ENCODE measurements around the gene ADARB2. TPM values are rescaled to one million over a fixed set of nuclear protein-coding genes. Genes with fewer than 3 reads are reported as not detected.

The ADARB2 gene
- total RNA-seq, 4 donors from 2014 or later, result 0.32 to 1.6 (median 0.80) TPM

DNA sequence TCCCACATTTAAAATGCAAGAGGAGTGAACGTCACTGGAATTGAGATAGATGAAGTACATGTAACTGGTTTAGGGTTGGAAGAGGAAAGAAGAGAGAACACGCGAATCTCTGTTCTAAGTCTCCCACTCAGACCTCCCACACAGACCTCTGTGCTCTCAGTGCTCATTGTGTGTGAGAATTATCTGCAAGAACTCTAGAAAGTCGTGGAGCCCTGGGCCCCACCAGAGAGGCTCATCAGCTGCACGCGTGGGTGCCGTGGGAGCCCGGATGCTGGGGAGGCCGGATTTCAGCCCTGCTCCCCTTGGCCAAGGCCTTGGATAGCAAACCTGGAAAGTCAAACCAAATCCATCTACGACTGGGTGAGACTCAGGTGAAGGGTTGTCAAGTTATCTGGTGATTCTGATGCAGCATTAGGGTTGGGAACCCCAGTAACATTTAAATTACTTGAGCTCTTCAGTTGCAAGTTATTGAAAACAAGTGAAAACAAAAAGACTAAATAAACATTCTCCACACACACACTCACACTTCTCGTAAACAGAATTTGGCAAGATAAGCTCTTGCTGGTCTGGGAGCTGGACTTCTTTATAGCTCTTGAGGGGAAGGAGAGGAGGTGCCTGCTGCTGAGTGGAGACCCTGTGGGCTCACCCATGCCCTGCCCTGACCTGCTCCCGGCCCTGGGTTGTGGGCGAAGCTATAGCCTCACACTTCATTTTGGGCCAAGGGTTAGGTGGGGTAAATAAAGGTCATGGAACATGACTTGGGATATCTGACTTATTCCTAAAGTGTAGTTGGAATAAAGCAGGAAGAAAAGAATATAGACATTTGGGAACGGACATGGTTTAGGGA lies 250.3 kb downstream of the ADARB2 start:
- Histone ChIP-seq H3K27me3 (no peaks in the 10 kb centered on the region), H3K4me3 (no peak overlapping the region), H3K36me3 (no peaks in the 10 kb centered on the region), H3K9me3 (no peaks in the 10 kb centered on the region), H3K27ac (no peak overlapping the region), H3K4me1 (no peaks in the 10 kb centered on the region)
- DNase-seq (ENCODE audit: low spot score in 2 of 2), result no peak
- WGBS, result 89% methylated on average over 14 of the region's 14 CpGs
- no peak for TF ChIP-seq POLR2AphosphoS5 (IDR thresholded peaks at IDR 0.05)
- TF ChIP-seq, protein P1, sequence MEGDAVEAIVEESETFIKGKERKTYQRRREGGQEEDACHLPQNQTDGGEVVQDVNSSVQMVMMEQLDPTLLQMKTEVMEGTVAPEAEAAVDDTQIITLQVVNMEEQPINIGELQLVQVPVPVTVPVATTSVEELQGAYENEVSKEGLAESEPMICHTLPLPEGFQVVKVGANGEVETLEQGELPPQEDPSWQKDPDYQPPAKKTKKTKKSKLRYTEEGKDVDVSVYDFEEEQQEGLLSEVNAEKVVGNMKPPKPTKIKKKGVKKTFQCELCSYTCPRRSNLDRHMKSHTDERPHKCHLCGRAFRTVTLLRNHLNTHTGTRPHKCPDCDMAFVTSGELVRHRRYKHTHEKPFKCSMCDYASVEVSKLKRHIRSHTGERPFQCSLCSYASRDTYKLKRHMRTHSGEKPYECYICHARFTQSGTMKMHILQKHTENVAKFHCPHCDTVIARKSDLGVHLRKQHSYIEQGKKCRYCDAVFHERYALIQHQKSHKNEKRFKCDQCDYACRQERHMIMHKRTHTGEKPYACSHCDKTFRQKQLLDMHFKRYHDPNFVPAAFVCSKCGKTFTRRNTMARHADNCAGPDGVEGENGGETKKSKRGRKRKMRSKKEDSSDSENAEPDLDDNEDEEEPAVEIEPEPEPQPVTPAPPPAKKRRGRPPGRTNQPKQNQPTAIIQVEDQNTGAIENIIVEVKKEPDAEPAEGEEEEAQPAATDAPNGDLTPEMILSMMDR (IDR thresholded peaks at IDR 0.05), result no peak
- no peak for TF ChIP-seq POLR2A (IDR thresholded peaks at IDR 0.05)
- no peak for TF ChIP-seq EP300 (IDR thresholded peaks at IDR 0.05)

DNA sequence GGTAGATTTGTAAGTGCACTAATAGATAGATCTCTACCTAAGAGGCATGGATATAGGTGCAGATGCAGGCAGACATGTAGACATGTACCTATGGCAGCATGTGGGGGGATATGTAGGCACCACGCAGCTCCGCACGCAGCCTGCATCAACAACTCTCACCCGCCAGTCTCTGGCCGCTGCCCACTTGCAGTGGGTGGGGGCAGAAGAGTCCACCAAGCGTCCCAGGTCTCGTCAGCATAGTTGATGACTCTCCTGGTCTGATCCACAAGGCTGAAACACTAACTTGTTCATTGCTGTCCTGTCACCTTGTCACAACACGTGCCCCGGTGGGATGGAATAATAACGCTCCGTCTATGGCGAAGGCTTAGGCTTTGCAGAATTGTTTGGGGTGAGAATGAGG lies 252.0 kb downstream of the ADARB2 start:
- no peaks in the 10 kb centered on the region for H3K4me1 ChIP-seq
- TF ChIP-seq EP300 (IDR thresholded peaks at IDR 0.05), result no peak
- TF ChIP-seq POLR2AphosphoS5 (IDR thresholded peaks at IDR 0.05), result no peak
- TF ChIP-seq POLR2A (IDR thresholded peaks at IDR 0.05), result no peak
- TF ChIP-seq, protein P1 (IDR thresholded peaks at IDR 0.05), result no peak
- no peak overlapping the region for H3K4me3 ChIP-seq
- WGBS, result 94% methylated on average over 12 of the region's 12 CpGs
- H3K27me3 ChIP-seq, result no peaks in the 10 kb centered on the region
- H3K36me3 ChIP-seq, result no peaks in the 10 kb centered on the region
- no peaks in the 10 kb centered on the region for H3K9me3 ChIP-seq
- DNase-seq (ENCODE audit: low spot score in 2 of 2), result no peak
- H3K27ac ChIP-seq, result no peak overlapping the region

DNA sequence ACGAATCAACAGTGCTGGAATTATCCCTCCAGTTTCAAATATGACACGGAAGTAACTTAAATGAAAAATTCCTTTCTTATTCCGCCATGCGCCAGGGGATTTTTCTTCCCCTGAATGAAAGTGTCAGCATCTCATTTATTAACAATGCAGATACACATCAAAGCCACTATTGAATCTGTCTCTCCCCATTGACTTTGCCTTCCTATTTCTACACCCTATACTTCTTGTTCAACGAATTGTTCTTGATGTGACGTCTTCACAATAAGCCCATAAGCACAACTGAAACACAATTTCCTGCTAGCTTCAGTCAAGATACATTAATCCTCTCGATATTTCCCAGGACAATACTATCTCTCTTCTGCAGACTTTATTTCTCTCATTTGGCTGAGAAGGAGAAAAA lies 253.5 kb downstream of the ADARB2 start:
- WGBS, result 40% methylated on average over 7 of the region's 7 CpGs
- TF ChIP-seq POLR2A (IDR thresholded peaks at IDR 0.05) (no peak), POLR2AphosphoS5 (IDR thresholded peaks at IDR 0.05) (no peak), EP300 (IDR thresholded peaks at IDR 0.05) (no peak)
- TF ChIP-seq, protein P1 (IDR thresholded peaks at IDR 0.05), result no peak
- H3K27ac ChIP-seq, result no peak overlapping the region
- no peaks in the 10 kb centered on the region for H3K36me3 ChIP-seq
- DNase-seq (ENCODE audit: low spot score in 2 of 2), result no peak
- H3K9me3 ChIP-seq, result no peaks in the 10 kb centered on the region
- no peaks in the 10 kb centered on the region for H3K27me3 ChIP-seq
- H3K4me3 ChIP-seq, result no peak overlapping the region
- H3K4me1 ChIP-seq, result no peaks in the 10 kb centered on the region

DNA sequence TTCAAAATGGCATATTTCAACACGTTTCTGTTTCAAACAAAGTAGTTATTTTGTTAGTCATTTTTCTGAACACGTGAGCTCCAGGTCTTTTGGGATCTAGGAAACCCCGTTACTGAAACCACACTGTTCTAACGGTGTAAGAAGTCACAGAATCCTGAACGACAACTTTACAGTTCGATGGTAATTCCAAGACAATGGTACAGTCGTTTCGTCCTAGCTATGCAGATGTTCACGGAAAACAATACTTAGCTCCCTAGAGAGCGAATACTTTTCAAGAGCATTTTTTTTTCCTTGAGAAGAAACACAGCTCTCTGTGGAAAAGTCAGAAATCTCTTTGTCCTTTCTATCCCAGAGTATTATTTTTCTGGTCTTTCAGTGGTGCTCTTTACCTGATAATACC lies 254.1 kb downstream of the ADARB2 start:
- Histone ChIP-seq H3K9me3 (no peaks in the 10 kb centered on the region), H3K27me3 (no peaks in the 10 kb centered on the region), H3K4me3 (no peak overlapping the region), H3K4me1 (no peaks in the 10 kb centered on the region), H3K36me3 (no peaks in the 10 kb centered on the region), H3K27ac (no peak overlapping the region)
- no peak for DNase-seq (ENCODE audit: low spot score in 2 of 2)
- TF ChIP-seq EP300 (IDR thresholded peaks at IDR 0.05) (no peak), POLR2A (IDR thresholded peaks at IDR 0.05) (no peak), POLR2AphosphoS5 (IDR thresholded peaks at IDR 0.05) (no peak)
- TF ChIP-seq, protein P1 (IDR thresholded peaks at IDR 0.05), result no peak
- WGBS, result 43% methylated on average over 10 of the region's 10 CpGs

DNA sequence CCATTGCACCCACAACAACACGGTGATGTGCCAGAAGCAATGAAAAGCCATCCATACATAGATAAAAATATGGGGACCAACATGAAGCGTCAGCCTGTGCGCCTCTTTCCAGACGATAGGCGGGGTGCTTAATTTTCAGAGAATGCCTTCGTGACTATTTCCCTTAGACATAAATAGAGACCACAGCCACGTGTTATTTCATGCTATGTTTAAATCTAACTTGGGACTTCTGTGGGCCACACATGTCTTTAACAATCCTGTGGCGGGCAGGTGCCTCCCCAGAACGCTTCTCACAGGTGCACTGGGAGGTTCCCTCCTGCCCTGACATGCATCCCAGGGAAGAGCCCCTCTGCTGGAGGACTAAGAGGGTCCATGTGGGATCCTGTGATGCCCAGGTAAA lies 259.7 kb downstream of the ADARB2 start:
- Histone ChIP-seq H3K36me3 (no peaks in the 10 kb centered on the region), H3K9me3 (no peaks in the 10 kb centered on the region), H3K27me3 (peaks cover 3% of the 10 kb centered on the region), H3K27ac (no peak overlapping the region), H3K4me1 (no peaks in the 10 kb centered on the region), H3K4me3 (no peak overlapping the region)
- TF ChIP-seq, protein P1 (IDR thresholded peaks at IDR 0.05), result no peak
- TF ChIP-seq POLR2AphosphoS5 (IDR thresholded peaks at IDR 0.05) (no peak), EP300 (IDR thresholded peaks at IDR 0.05) (no peak), POLR2A (IDR thresholded peaks at IDR 0.05) (no peak)
- no peak for DNase-seq (ENCODE audit: low spot score in 2 of 2)
- WGBS, result 83% methylated on average over 7 of the region's 9 CpGs

Measured in suprapubic skin (tissue), 4 donors.